ENCODE results near the gene KERA.

GRCh38 chr12:91053951-91054715 is 3.7 kb downstream of the KERA start:
- TF ChIP-seq, protein P1, sequence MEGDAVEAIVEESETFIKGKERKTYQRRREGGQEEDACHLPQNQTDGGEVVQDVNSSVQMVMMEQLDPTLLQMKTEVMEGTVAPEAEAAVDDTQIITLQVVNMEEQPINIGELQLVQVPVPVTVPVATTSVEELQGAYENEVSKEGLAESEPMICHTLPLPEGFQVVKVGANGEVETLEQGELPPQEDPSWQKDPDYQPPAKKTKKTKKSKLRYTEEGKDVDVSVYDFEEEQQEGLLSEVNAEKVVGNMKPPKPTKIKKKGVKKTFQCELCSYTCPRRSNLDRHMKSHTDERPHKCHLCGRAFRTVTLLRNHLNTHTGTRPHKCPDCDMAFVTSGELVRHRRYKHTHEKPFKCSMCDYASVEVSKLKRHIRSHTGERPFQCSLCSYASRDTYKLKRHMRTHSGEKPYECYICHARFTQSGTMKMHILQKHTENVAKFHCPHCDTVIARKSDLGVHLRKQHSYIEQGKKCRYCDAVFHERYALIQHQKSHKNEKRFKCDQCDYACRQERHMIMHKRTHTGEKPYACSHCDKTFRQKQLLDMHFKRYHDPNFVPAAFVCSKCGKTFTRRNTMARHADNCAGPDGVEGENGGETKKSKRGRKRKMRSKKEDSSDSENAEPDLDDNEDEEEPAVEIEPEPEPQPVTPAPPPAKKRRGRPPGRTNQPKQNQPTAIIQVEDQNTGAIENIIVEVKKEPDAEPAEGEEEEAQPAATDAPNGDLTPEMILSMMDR (conservative IDR thresholded peaks at IDR 0.05; ENCODE audit: low read length), result no peak
- no peak for TF ChIP-seq EZH2phosphoT487 (IDR thresholded peaks at IDR 0.05; ENCODE audit: borderline replicate concordance, low read depth, low read length)
